AML-193 (cell line): ENCODE measurements around the gene OR6B3.
"Not testable (repeated sequence)": the region's sequence is repeated elsewhere in the genome, so short reads cannot be mapped to it uniquely, and the experiment has no call there.

ENCODE experiments used
- DNase-seq, 2 experiments: peaks; one replicate each; lab custom pipeline; 2025; lab: John Stamatoyannopoulos, UW

The OR6B3 gene

DNA sequence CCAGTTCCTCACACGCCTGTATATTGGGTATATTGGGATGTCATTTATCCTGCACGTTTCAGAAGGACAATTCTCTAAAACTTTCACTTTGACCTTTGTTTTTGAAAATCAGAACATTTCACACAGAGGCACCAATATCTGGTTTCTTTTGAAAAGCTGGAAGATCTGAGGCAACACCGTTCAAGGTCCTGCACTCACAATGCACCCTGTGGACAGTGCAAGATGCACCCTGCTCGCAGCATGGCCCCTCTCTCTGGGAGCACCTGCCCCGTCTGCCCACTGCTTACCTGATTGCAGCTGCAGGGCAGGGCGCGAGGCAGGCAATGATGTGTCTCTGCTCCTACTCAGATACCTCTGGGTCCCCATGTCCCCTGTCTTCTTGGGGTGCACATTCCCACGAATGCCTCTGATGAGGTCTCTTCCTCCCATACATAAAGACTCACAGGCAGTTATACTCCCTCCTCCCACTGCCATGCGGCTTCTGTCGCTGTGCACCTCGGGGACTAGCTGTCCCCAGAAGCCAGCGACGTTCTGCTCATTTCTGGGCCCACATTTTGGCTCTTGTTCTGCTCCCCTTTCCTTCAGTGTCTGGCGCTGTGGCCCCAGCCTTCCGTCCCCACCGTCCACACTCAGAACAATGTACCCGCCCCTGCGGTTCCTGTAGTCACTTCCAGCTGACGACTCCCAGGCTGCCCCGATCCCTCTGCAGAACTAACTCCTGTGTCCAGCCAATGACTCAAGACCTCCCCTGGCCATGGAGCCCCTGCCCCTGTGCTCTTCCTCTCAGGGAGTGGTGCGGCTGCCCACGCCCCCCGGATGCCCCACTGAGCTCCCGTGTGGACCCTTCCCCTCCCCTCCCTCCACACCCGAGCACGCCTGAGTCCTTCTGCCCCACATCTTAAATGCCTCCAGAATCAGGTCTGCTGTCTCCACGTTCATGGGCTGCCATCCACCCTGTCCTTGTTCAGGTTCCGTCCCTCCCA, at the start of gene OR6B3:
Gene OR6B3 (minus strand): TSS at position 349 of the 983 bp plus-strand sequence.
- DNase-seq = no peak

DNA sequence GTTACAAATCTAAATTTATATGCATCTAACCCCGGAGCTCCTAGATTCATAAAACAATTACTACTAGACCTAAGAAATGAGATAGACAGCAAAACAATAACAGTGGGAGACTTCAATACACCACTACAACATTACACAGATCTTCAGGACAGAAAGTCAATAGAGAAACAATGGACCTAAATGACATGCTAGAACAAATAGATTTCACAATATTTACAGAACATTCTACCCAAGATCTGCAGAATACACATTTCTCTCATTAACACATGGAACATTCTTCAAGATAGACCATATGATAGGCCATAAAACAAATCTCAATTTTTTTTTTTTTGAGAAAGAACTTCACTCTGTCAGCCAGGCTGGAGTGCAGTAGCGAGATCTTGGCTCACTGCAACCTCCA, 45.0 kb upstream of the OR6B3 start:
- DNase-seq = no peak

DNA sequence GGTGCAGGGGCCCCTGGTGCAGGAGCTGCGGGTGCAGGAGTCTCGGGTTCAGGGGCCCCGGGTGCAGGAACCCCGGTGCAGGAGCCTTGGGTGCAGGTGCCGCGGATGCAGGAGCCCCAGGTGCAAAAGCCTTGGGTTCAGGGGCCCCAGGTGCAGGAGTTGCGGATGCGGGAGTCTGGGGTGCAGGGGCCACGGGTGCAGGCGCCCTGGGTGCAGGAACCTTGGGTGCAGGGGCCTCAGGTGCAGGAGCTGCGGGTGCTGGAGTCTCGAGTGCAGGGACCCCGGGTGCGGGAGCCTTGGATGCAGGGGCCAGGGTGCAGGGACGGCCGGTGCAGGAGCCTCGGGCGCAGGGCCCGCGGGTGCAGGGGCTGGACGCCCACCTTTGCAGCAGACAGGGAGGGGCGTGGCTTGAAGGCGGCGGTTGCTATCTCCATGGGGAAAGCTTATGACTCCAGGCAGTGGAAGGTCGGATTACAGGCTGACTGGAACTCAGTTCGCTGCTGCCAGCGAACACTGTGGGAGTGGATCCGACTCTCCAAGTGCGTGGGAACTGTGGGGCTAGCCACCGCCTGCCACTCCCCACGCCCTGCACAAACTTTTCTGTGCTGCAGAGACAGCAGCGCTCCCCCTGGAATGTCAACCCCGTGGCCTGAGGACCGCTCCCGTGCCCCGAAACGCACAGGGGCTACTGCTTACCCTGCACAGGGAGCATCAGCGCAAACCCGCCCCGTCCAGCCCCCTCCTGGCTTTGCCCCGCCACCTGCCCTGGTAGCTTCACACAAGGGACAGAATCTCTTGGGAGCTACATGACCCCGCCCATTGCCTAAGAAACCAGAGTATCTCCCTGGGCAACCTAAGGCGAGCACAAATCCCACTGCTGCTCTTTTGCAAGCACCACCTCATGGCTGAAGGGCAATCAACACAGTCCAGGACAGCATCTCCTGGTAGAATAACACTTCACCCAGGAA, 42.5 kb upstream of the OR6B3 start:
- no peak for DNase-seq

DNA sequence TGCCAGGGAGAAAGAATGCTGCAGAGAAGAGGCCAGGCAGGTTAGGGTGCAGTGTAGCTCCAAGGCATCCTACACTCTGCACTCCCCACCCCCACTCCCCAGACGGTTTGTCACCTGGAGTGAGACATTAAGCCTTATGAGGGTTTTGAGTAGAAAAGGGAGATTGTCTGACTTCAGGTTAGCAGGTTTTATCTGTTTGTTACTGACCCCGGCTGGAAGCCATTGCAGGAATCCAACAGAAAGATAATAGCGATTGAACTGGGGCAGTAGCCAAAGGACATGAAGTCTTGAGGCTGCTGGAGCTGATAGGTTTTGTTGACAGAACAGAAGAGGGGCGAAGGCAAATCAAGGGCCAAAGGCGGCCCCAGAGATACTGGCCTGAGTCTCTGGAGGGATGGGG, 36.0 kb upstream of the OR6B3 start:
- no peak for DNase-seq

DNA sequence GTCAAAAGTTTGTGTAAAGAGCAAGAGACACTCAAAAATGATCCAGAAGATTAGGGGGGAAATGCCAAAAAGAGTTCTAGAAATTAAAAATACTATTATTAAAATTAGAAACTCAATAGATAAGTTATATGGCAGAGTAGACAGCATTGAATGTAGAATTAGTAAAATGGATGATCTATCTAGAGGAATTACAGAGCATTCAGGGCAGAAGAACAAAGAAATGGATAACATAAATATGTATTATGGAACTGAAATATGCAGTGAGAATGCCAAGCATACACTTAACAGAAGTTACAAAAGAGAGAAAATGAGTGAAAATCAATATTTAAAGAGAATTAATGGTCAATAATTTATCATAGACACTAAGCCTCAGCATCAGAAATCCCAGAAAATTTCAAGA, 33.2 kb upstream of the OR6B3 start:
- DNase-seq = no peak

DNA sequence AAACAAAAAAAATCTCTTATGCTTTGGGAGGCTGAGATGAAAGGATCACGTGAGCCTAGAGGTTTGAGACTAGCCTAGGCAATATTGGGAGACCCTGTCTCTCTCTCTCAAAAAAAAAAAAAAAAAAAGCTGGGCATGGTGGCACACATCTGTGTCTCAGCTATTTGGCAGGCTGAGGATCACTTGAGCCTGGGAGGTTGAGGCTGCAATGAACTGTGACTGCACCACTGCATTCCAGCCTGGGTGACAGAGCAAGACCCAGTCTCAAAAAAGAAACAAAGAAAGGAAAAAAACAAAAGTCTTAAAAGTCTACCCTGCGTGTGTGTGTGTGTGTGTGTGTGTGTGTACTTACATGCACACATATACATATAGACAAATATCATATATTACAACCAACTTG, 25.3 kb upstream of the OR6B3 start:
- DNase-seq = no peak

DNA sequence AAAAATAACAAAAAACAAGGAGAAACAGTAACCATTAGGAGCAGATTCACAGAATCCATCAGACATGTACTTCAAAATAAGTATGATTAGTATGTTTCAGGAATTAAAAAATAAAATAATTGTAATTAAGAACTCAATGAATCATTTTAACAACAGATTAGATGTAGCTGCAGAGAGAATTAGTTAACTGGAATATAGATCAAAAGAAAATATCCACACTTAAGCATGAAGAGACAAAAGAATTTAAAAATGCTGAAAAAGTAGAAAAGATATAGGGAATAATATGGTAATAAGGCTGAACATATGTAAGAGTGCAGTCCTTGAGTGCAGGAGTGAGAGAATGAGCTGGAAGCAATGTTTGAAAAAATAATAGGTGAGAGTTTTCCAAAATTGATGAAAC, 24.1 kb upstream of the OR6B3 start:
- DNase-seq = no peak

DNA sequence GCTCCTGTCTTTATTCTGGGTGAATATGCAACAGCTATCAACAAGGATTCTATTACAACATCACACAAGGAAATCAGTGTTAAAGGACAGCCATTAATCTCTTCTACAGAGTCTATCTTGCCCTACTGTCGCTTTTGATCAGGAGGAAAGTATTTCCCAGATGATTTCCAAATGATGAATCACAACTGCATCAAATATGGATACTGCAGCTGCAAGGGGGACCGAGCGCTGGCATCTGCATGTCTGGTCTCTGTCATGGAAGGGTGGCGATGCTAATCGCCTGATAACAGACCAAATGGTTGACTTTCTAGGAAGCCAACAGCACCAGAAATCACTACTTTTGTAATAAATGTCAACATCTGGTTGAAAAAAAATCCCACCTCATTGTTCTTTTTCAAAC, 21.2 kb upstream of the OR6B3 start:
- DNase-seq = no peak

DNA sequence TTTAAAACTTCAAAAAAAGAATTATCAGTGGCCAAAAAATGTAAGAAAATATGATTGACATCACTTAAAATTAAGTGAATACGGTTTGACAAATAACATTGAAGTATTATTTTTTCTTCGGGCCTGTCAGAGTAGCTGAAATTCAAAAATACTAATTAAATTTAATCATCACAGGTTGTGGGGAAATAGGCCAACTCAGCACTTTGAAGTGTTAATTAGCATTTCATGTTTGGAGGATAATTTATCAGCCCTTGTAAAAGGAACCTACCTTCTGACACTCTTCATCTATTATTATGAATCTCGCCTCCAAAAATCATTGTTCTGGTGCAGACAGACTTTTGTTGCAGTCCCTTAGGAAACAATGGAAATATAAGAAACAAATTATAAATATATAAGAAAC, 17.6 kb upstream of the OR6B3 start:
- DNase-seq = no peak

DNA sequence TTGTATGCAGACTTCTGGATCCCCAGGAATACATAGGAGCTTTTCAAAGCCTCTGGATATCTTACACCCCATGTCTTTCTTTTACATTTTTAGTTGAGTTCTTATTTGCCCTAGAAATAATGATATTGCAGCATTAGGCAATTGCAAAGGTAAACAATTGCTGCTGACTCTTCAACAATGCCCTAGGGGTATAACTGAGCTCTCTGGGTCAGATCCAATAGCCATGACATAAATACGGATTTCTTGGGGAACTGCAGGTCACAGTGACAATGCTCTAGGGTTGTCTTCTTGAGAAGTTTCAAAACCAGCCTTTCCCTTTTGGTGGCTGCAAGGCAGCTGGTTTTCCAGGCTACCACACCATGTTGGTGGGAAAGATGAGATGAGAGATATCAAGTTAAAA, 16.5 kb upstream of the OR6B3 start:
- DNase-seq = no peak

DNA sequence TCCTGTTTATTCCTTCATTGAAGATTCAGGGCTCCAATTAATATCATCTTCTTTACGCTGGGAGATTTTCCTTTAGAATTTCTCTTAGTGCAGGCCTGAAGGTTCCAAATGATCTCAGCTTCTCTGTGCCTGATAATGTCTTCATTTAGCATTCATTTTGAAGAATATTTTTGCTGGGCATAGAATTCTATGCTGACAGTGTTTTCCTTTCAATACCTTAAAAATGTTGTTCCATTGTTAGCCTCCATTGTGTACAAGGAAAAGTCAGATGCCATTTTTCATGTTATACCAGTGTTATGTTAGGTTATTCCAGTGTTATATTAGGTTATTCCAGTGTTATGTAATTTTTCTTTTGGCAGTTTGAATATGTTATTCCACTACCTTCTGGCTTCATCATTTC, 14.9 kb upstream of the OR6B3 start:
- DNase-seq = no peak

DNA sequence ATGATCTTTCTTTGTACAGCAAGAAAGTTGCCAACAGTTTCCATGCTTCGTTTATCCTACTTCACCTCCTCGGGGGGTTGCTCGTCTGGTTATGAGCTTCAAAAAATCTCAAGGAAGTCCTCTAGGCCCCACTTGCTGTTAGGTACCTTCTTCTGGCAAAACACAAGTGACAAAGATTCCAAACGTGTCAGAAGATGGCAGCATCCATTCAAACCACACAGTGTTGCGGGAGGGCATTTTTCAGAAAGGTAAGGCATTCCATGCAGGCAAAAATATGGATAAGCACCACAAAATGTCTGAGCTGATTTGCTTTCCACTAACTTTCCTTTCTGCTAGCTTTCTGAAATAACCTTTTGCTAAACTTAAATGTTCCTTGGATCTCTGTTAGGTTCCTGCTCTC, 13.2 kb upstream of the OR6B3 start:
- DNase-seq = no peak

DNA sequence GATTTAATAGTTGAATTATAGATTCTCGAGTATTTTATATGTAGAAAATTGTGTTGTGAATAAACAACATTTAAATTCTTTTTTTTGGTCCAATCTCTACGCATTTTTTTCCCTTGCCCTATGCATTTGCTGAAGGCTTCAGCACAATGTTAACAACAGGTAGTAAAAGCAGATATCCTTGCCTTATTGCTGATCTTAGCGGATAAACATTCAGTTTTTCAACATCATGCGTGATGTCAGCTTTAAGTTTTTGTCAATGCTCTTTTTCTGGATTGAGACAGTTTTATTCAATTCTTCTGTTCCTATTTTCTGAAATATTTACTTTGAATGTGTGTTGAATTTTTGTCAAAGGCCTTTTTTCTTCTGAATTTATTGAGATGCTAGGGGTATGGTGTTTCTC, 11.6 kb upstream of the OR6B3 start:
- DNase-seq = no peak

DNA sequence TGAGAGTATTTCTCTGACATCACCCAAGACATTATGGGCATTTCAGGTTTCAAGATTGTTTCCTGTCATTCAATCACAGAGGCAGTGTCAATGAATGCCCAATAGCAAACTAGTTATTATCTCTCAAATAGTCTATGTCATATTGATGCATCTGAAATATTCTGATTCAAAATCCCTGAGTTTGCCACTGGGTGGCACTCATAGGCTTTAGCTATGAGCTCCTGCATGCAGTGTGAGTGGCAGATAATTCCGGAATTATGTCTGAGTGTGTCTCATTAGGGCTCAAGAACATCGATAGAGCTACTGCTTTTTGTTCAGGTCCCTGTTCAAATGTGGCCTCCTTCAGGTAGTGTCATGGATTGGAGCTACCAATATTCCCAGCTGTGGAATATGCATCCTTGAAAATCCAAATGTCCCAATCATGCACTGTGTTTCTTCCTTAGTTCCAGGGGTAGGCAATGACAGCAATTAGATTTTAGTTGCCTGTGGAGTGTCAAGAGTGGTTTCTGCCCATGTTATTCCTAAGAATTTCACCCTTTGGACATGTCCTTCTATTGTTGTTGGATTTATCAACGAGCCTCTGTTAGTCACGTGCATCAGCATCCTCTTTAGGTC, 7.8 kb upstream of the OR6B3 start:
- DNase-seq = peak; percentile 43 to 55

DNA sequence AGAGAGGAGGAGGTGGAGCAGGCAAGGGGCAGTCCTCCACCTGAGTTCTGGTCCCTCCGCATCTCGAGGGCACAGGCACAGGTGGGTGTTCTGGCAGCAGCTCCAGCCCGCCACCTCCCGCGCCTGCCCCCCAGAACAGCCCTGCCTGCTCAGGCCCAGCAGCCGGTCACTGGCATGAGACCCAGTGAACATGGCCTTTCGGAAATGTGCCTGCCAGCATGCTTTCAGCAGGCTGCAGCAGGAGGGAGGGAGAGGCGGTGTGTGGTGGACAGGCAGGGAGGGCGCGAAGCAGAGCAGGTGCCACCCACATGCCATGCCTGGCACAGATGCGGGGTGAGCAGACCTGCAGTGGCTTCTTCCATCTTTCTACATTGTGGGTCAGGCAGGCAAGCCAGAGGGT, 3.4 kb upstream of the OR6B3 start:
- no peak for DNase-seq

DNA sequence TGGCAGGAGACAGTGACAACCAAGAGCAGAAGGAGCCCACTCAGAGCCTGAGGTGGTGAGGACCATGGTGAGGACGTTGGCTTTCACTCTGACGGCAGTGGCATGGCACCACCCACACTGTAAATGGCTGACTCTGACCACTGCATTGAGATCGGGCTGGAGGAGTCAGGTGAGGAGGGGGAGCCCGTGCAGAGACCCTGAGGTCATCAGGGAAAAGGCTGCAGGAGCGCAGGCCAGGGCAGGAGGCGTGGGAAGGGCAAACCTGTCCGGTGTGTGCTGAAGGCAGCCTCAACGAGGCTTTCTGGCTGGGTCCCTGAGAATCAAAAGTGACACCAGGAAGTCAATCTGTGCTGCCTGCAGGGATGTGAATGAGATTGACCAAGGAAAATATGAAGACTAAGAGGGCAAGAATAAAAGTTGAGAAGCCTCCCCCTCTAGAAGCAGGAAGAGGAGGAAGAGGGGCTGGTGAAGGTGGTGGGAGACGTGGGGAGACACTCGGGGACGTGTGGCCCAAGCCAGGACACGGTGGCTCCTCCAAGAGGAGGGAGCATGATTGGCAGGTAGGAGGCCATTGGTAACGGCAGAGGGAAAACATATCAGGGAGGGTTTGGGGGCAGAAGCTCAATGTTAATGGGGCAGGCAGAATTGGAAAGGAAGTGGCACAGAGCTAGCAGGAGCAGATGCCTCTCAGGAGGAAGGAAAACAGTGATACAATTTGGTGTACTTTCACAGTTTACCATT, 2.0 kb upstream of the OR6B3 start:
- no peak for DNase-seq

DNA sequence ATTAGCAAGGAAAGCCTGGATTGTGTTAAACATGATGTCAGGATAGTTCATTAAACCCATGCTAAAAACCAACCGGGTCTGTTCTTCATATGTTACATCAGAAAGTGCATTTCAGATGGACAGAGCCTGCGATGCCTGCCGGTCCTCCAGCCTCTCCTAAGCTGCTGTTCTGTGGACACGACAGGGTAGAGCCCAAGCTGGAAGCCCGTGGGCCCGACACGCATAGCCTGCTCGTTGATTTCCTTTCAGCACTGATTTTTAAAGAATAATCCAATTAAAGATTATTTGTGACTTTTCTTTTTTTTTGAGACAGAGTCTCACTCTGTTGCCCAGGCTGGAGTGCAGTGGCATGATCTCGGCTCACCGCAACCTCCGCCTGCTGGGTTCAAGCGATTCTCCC, 797 bp downstream of the OR6B3 start:
- no peak for DNase-seq

DNA sequence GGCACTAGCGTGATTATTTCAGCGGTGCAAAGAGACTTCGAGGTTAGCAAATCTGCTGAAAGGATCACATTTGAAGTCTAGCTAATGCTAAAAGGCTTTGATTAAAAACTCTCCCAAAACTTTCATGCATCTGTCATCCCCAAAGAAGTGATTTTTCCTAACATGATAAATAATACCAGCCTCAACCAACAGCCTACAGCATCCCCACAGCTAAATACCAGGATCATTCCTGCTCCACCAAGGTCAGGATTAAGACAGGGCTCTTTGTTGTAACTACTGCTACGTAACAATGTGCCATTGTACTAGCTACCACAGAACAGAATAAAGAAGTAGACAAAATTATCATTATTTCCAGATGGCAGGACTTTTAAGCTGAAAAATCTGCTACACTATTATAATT, 1.6 kb downstream of the OR6B3 start:
- no peak for DNase-seq

DNA sequence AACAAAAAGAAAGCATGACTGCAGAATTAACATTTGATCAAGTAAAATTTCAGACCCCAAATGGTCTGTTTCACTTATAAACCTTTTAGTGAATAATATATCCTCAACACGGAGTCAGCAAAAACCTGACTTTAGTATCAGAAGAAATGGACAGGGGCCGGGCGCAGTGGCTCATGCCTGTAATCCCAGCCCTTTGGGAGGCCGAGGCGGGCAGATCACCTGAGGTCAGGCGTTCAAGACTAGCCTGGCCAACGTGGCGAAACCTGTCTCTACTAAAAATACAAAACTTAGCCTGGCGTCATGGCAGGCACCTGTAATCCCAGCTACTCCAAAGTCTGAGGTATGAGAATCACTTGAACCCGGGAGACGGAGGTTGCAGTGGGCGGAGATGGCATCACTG, 3.0 kb downstream of the OR6B3 start:
- no peak for DNase-seq

DNA sequence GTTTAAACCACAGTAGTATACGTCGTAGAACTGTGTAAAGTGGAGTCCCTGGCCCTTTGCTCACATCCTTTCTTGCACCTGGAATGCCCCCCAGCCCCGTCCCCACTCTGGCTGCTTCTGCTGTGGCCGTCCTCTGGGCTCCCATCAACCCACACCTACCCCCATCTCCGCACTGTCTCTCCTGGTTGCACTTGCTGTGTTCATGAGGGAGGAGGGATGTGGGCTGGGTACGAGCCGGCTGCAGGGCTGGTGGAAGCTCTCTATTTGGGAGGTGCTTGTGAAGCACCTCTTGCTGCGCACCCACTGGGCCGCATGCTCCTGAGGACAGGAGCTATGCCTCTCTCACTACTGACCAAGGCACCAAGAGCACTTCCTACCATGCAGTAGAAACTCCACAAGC, 5.1 kb downstream of the OR6B3 start:
- no peak for DNase-seq

DNA sequence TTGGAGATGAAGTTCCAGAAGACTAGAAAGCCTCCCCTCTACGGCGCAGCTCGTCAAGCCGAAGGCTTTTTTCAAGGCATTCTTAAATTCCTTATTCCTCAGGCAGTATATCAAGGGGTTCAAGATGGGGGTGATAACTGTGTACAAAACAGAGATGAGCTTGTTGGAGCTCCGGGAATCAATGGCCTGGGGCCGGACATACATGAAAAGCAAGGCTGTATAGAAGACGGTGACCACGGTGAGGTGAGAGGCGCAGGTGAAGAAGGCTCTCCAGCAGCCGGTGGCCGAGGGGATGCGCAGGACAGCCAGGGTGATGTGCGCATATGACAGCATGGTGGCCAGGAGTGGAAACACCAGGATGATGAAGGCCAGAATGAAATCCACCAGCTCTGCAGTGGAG, 8.2 kb downstream of the OR6B3 start:
- no peak for DNase-seq

DNA sequence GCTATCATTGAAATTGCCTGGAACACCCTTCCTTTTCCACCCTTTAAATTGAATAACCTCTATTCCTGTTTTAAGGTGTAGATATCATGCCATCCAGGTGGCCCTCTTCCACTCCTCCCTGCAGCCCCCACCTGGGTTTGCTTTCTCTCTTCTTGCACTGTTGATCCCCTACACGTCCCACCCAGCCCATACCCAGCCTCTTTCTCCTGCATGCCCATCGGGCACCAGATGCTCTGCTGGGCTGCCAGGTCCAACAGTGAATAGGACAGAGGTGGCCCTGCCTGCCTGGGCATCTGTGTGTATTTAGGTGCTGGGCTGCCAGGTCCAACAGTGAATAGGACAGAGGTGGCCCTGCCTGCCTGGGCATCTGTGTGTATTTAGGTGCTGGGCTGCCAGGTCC, 9.2 kb downstream of the OR6B3 start:
- DNase-seq = not testable (repeated sequence)
